HG02642 (cell line): ENCODE measurements around the gene ARL6IP1.
A peak's percentile ranks its signal among the peaks of the same experiment; 100 is the strongest.

ENCODE experiments used
- ATAC-seq: cut with Tn5 transposase; IDR thresholded peaks from one replicate; pipeline ENCODE4 v1.9.1; 2021; ENCODE audit warnings: mild to moderate bottlenecking; ENCODE audit not compliant: unreplicated experiment, poor library complexity

ARL6IP1 gene

GRCh38 chr16:18801145-18801972 is at the start of gene ARL6IP1:
ARL6IP1 (minus strand) TSS chr16:18801549; CDS start chr16:18801466, 83 bp downstream.
- peak; percentile 97 for ATAC-seq

- ATAC-seq = no peak
Observed at GRCh38 chr16:18846416-18846815, 45.1 kb upstream of the ARL6IP1 start.

GRCh38 chr16:18842565-18842964 is 41.2 kb upstream of the ARL6IP1 start:
- ATAC-seq = no peak

- ATAC-seq = no peak
Observed at GRCh38 chr16:18841833-18842525, 40.6 kb upstream of the ARL6IP1 start.

GRCh38 chr16:18839555-18839954 is 38.2 kb upstream of the ARL6IP1 start:
- ATAC-seq = no peak

GRCh38 chr16:18836702-18837101 is 35.4 kb upstream of the ARL6IP1 start:
- ATAC-seq = no peak

- ATAC-seq = no peak
Observed at GRCh38 chr16:18834864-18835263, 33.5 kb upstream of the ARL6IP1 start.

GRCh38 chr16:18833707-18834505 is 32.6 kb upstream of the ARL6IP1 start:
- no peak for ATAC-seq

- ATAC-seq = no peak
Observed at GRCh38 chr16:18832613-18833012, 31.3 kb upstream of the ARL6IP1 start.

GRCh38 chr16:18832006-18832405 is 30.7 kb upstream of the ARL6IP1 start:
- no peak for ATAC-seq

GRCh38 chr16:18829251-18829650 is 27.9 kb upstream of the ARL6IP1 start:
- ATAC-seq = no peak

- ATAC-seq = no peak
Observed at GRCh38 chr16:18827890-18828289, 26.5 kb upstream of the ARL6IP1 start.

GRCh38 chr16:18816286-18816685 is 14.9 kb upstream of the ARL6IP1 start:
- no peak for ATAC-seq

GRCh38 chr16:18811925-18812324 is 10.6 kb upstream of the ARL6IP1 start:
- ATAC-seq = no peak

- no peak for ATAC-seq
Observed at GRCh38 chr16:18809165-18809564, 7.8 kb upstream of the ARL6IP1 start.

- ATAC-seq = no peak
Observed at GRCh38 chr16:18805257-18805773, 4.0 kb upstream of the ARL6IP1 start.

GRCh38 chr16:18804540-18804939 is 3.2 kb upstream of the ARL6IP1 start:
- ATAC-seq = no peak

GRCh38 chr16:18803569-18804462 is 2.5 kb upstream of the ARL6IP1 start:
- ATAC-seq = no peak

- ATAC-seq = no peak
Observed at GRCh38 chr16:18802767-18803343, 1.5 kb upstream of the ARL6IP1 start.
